Adrenal gland (tissue), 12 donors: Measurements from ENCODE around the gene CDC42EP4. TPM values are rescaled to one million over a fixed set of nuclear protein-coding genes. Genes with fewer than 3 reads are reported as not detected.

Experiments
- DNase-seq, 7 donors: peaks; one replicate each; pipeline ENCODE4 v3.0.0-alpha.2; 2019 to 2020
- H3K27ac ChIP-seq, 5 donors: fragments of 200-600 bp; sonication (generic) in 4 of 5; 1 replicate in 3 of 5; 2 replicates in 2 of 5; pipeline versions ENCODE4 v1.5.1 to v1.8.0; 2016 to 2020; ENCODE audit warnings: mild to moderate bottlenecking in 1 of 5
- H3K27me3 ChIP-seq: fragments of 200-600 bp; 2 replicates; pipeline ENCODE4 v1.8.0; 2021
- H3K36me3 ChIP-seq, 2 donors: fragments of 200-600 bp; replicated peaks in 1 of 2; 1 replicate in 1 of 2; 2 replicates in 1 of 2; pipeline versions ENCODE4 v1.5.1 to v1.8.0; 2018 to 2022
- H3K4me1 ChIP-seq, 2 donors: fragments of 200-600 bp; replicated peaks in 1 of 2; 1 replicate in 1 of 2; 2 replicates in 1 of 2; pipeline versions ENCODE4 v1.5.1 to v1.8.0; 2018 to 2021
- H3K4me3 ChIP-seq, 4 donors: fragments of 200-600 bp; sonication (generic) in 3 of 4; one replicate each; pipeline ENCODE4 v1.5.1; 2016 to 2018
- H3K9me3 ChIP-seq, 3 donors: fragments of 200-600 bp; sonication (generic) in 1 of 3; replicated peaks in 1 of 3; 1 replicate in 2 of 3; 2 replicates in 1 of 3; pipeline versions ENCODE4 v1.5.1 to v1.8.0; 2016 to 2021
- POLR2A ChIP-seq, 2 donors: fragments of 450-650 bp; IDR thresholded peaks; one replicate each; pipeline ENCODE4 v1.6.1; 2017; ENCODE audit warnings: antibody characterized with exemption in 2 of 2, mild to moderate bottlenecking in 2 of 2, moderate library complexity in 1 of 2
- WGBS, 4 donors: extraction: QIAGEN DNeasy Blood & Tissue Kit in 2 of 4; methylation state at CpG; one replicate each; pipeline versions ENCODE4 v1.1.5 to v1.1.7; 2013 to 2017; 5-methylcytosine and 5-hydroxymethylcytosine counted together
- intact Hi-C, 2 donors: fragments of 100-400 bp; cut with DNase I; formaldehyde crosslinking; loops; one replicate each; pipeline versions ENCODE4 v1.14.1 to v1.15.0; 2022 to 2023
- polyA plus RNA-seq, 3 donors: library from polyadenylated mRNA; stranded (reverse); fragments of 200-250 nt in 2 of 3; fragments of 350-450 nt in 1 of 3; fragmentation: Illumina TruSeq in 1 of 3; extraction: RNeasy Lipid Tissue Mini Kit (QIAGEN cat#74804) in 1 of 3; gene quantifications; one replicate each; pipeline ENCODE4 v1.2.3, GENCODE V29; 2013 to 2014
- total RNA-seq, 9 donors: library from RNA; depleted of rRNA in 4 of 9; stranded (reverse); fragments of >200 nt in 4 of 9; fragments of 120-200 nt in 1 of 9; fragmentation: NEBNext Ultra II Directional in 1 of 9; extraction: Animal tissue kit (Norgen Biotek cat#: 25700) in 1 of 9; gene quantifications; one replicate each; pipeline versions ENCODE4 v1.1.0 to v1.2.4, GENCODE V29; 2013 to 2023
- TF ChIP-seq, protein P1 (sequence below), 6 experiments: fragments of 450-650 bp in 4 of 6; fragments of 200-600 bp in 2 of 6; sonication (generic) in 1 of 6; IDR thresholded peaks; 1 replicate in 5 of 6; 2 replicates in 1 of 6; pipeline versions ENCODE4 v1.5.1 to v1.8.0; 2016 to 2021; ENCODE audit warnings: antibody characterized with exemption in 6 of 6, mild to moderate bottlenecking in 2 of 6, moderate library complexity in 1 of 6
- donor health status: healthy with polysubstance abuse.
- donor health status: Bipolar disorder and iron deficiency.
- donor health status: DM: yes; HTN: yes; CAD: no.
- donor health status: DM: no; HTN: no; CAD: no.
- donor health status: DM: no; HTN: no; CAD: no.
- donor health status: DM: yes; HTN: yes; CAD: no.

Gene CDC42EP4
- total and polyA plus RNA-seq, 12 donors: 24.4 to 172 (median 96.5) TPM

DNA sequence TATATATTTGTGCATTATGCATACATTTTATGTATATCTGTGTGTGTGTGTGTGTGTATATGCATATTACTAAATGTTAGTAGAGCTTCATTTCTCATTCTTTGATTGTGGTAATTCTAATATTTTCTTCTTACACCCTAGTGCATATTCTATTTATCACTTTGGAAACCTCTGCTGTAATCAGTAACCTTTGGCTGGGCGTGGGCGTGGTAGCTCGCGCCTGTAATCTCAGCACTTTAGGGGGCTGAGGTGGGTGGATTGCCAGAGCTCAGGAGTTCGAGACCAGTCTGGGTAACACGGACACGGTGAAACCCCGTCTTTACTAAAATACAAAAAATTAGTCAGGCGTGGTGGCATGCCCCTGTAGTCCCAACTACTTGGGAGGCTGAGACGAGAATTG, 77.1 kb downstream of the CDC42EP4 start:
- WGBS, 4 donors: 89 to 93% (median 93%) methylated on average over 10 of the region's 10 CpGs
- Histone ChIP-seq H3K36me3 (peaks cover 0 to 19% of the 10 kb centered on the region in 2 donors), H3K27me3 (no peaks in the 10 kb centered on the region), H3K4me3 (no peak overlapping the region), H3K27ac (no peak overlapping the region), H3K4me1 (peaks cover 9 to 33% of the 10 kb centered on the region in 2 donors), H3K9me3 (no peaks in the 10 kb centered on the region)
- TF ChIP-seq, protein P1, sequence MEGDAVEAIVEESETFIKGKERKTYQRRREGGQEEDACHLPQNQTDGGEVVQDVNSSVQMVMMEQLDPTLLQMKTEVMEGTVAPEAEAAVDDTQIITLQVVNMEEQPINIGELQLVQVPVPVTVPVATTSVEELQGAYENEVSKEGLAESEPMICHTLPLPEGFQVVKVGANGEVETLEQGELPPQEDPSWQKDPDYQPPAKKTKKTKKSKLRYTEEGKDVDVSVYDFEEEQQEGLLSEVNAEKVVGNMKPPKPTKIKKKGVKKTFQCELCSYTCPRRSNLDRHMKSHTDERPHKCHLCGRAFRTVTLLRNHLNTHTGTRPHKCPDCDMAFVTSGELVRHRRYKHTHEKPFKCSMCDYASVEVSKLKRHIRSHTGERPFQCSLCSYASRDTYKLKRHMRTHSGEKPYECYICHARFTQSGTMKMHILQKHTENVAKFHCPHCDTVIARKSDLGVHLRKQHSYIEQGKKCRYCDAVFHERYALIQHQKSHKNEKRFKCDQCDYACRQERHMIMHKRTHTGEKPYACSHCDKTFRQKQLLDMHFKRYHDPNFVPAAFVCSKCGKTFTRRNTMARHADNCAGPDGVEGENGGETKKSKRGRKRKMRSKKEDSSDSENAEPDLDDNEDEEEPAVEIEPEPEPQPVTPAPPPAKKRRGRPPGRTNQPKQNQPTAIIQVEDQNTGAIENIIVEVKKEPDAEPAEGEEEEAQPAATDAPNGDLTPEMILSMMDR (IDR thresholded peaks at IDR 0.05): no peak
- TF ChIP-seq POLR2A (IDR thresholded peaks at IDR 0.05): no peak
- no peak for DNase-seq
- intact Hi-C loops: loop anchor here (5.0 kb wide), 2 partner anchors 37 to 507 kb away; no protein-coding TSS in a partner anchor

Other genes starting within 250 kb of the CDC42EP4 start
- gene SLC39A11, start 219.3 kb downstream of the CDC42EP4 start, total RNA-seq: 10 to 100 TPM; 18.4 to 91.4 (median 26.0) TPM
- 10 to 100 TPM in 1 of 3 donors, 1 to 10 TPM in 2; 7.0 to 12.7 (median 8.6) TPM for gene SLC39A11, start 219.3 kb downstream of the CDC42EP4 start, polyA plus RNA-seq
- gene SSTR2, start 147.0 kb downstream of the CDC42EP4 start, total RNA-seq: 10 to 100 TPM in 3 of 9 donors, 1 to 10 TPM in 5, under 1 TPM in 1; 0.11 to 13.3 (median 5.1) TPM
- gene SSTR2, start 147.0 kb downstream of the CDC42EP4 start, polyA plus RNA-seq: 1 to 10 TPM; 2.0 to 5.0 (median 2.7) TPM
- 10 to 100 TPM; 23.6 to 63.2 (median 51.7) TPM for gene COG1, start 118.9 kb downstream of the CDC42EP4 start, total RNA-seq
- 10 to 100 TPM; 51.2 to 58.6 (median 54.1) TPM for gene COG1, start 118.9 kb downstream of the CDC42EP4 start, polyA plus RNA-seq
- gene CPSF4L, start 50.1 kb downstream of the CDC42EP4 start, total RNA-seq: not detected
- not detected for gene CPSF4L, start 50.1 kb downstream of the CDC42EP4 start, polyA plus RNA-seq